ENCODE results near the gene FOXD4.
"Not testable (repeated sequence)": the region's sequence is repeated elsewhere in the genome, so short reads cannot be mapped to it uniquely, and the experiment has no call there.

- not testable (repeated sequence) for TF ChIP-seq CTCF (IDR thresholded peaks at IDR 0.05 in 8 of 11, conservative IDR thresholded peaks at IDR 0.05 in 3 of 11); POLR2A (IDR thresholded peaks at IDR 0.05)
- TF ChIP-seq POLR2AphosphoS5 (IDR thresholded peaks at IDR 0.05), result peak in 1 of 3 donors; percentile 34
Measured at GRCh38 chr9:73076-73899, 44.9 kb downstream of the FOXD4 start.
